ENCODE measurements around the gene KLHL25.

DNA sequence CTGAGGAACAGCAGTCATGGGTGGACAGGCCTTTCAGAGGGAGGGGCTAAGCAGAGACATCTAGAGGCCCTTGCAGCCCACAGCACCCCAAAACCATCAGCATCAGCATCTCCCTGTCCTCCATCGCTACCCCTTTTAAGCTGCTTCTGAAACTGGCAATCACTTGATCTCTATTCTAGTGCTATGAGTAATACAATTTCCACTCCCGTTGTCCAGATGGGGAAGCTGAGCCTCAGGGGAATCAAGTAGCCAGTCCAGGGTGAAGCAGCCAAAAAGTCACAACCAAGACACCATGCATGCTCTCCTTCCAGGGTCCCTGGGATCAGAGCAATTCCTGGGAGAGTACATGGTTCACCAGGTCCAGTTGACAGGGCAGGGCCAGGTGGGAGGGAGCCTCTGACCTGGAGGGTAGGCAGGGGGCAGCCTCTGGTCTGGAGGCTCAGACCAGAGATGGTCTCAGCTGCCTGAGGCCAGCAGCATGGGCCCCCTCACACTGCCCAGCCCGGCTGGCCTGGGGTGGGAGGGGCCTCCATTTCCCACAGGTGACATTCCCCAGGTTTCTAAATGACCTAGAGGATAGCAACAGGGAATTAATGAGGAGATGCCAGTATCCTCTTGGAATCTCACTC, 30.0 kb downstream of the KLHL25 start:
- TF ChIP-seq YY1 (IDR thresholded peaks at IDR 0.05; ENCODE audit: insufficient read depth, insufficient read length) (no peak), SUZ12 (IDR thresholded peaks at IDR 0.05; ENCODE audit: extremely low read depth, insufficient read depth, insufficient read length) (no peak)
